H4 (cell line): ENCODE results near the gene CDKN2B. TPM values are rescaled to one million over a fixed set of nuclear protein-coding genes. Genes with fewer than 3 reads are reported as not detected.
"Not testable (repeated sequence)": the region's sequence is repeated elsewhere in the genome, so short reads cannot be mapped to it uniquely, and the experiment has no call there.

ENCODE experiments used
- DNase-seq: peaks from one replicate; pipeline ENCODE4 v3.0.0-alpha.2; 2015; ENCODE audit warnings: low spot score
- total RNA-seq: library from RNA; depleted of rRNA; stranded (reverse); fragments of >200 nt; shearing (Covaris generic); gene quantifications from 2 replicates; pipeline ENCODE4 v1.2.3, GENCODE V29; 2014; rRNA removed

The CDKN2B gene, protein sequence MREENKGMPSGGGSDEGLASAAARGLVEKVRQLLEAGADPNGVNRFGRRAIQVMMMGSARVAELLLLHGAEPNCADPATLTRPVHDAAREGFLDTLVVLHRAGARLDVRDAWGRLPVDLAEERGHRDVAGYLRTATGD
- not detected in 2 replicates for total RNA-seq

DNA sequence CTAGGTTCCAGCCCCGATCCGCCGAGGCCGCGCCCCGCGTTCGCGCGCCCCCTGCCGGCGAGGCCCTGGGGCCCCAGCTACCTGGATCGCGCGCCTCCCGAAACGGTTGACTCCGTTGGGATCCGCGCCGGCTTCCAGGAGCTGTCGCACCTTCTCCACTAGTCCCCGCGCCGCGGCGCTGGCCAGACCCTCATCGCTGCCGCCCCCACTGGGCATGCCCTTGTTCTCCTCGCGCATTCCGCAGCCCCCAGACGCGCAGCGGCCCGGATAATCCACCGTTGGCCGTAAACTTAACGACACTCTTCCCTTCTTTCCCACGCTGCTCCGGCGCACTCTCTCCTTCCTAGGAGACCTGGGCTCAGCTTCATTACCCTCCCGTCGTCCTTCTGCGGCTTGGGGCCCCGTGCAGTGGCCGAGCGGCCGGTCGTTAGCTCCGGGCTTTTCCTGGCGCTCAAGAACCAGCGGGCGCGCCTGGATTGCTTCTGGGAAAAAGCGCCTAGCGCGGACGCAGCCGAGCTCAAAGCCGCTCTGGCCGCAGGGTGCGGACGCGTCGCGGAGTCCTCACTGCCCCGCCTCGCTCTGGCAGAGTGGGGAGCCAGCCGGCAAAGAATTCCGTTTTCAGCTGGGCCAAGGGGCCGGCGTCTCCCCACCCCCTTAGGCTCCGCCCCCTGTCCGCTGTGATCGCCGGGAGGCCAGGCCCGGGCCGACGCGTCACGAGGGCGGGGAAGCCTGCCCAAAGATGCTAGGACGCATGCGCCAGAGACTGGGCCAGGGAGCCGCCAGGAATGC, at the start of gene CDKN2B:
CDKN2B (minus strand) TSS at position 589 of the 789 bp plus-strand sequence; CDS start at position 237, 352 bp downstream.
- no peak for DNase-seq

DNA sequence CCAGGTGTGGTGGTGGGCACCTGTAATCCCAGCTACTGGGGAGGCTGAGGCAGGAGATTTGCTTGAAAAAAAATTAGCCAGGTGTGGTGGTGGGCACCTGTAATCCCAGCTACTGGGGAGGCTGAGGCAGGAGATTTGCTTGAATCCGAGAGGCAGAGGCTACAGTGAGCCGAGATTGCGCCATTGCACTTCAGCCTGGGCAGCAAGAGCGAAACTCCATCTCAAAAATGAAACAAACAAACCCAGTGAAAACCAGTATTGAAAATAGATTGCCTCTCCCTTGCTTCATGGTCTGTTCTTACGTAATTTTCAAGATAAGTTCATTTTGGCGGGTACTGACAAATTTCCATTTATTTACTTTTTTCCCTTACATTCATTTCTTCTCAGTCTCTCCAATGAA, 48.9 kb upstream of the CDKN2B start:
- not testable (repeated sequence) for DNase-seq

DNA sequence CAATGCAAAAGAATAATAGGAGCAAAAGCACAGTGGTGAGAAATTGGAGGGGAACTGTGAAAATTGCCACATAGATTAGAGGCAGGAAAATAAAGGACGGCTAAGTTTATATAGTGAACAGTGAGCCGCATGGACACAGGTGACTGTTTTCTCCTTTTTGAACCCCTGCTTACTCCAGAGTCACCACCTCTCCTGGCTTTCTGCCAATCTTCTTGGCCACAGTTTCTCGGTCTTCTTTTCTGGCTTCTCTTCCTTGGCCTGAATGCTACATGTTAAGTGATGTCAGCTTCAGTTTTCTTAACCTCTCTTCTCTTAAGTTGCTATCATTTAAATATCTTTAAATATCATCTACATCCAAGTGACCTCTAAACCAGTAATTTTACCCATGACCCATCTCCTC, 47.3 kb upstream of the CDKN2B start:
- DNase-seq: no peak

DNA sequence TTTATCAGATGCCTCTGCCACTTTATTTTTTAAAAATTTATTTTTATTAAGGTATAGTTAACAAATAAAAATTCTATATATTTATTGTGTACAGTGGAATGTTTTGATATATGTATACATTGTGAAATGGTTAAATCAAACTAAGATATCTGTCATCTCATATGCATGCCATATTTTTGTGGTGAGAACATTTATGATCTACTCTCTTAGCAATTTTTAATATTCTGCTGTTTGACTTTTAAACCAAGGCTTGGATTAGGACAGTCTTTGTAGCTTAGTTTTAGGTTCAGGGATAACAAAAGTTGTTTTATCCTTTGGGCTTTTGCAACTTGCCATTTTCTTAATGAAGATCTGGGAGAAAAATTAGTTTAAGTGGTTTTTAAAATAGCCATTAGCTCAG, 46.0 kb upstream of the CDKN2B start:
- no peak for DNase-seq

DNA sequence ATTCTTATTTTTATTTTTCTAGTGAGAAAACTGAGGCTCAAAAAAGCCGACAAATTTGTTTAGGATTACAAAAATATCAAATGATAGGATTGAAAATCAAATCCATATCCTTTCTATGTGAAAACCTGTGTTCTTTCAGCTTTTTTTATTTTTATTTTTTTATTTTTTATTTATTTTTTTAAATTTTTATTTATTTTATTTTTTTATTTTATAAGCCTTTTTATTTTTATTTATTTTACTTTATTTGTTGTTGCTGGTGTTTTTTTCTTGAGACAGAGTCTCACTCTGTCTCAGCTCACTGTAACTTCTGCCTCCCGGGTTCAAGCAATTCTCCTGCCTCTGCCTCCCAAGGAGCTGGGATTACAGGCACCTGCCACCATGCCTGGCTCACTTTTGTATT, 45.4 kb upstream of the CDKN2B start:
- DNase-seq: no peak

DNA sequence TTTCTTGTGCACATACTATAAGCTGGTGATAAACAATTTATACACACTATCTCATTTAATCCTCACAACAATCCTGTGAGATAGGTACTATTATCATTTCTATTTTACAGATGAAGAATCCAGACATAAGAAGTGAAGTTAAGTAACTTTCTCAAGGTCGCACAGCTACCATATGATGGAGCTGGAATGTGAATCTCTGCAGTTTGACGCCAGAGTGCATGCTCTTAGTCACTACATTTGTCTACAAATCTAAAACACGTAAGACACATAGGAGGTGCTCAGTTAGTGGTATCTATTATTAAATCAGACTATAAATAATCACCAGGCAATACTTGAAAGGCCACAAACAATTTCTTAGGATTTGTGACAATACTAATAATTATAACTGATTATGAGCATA, 45.0 kb upstream of the CDKN2B start:
- DNase-seq: no peak

DNA sequence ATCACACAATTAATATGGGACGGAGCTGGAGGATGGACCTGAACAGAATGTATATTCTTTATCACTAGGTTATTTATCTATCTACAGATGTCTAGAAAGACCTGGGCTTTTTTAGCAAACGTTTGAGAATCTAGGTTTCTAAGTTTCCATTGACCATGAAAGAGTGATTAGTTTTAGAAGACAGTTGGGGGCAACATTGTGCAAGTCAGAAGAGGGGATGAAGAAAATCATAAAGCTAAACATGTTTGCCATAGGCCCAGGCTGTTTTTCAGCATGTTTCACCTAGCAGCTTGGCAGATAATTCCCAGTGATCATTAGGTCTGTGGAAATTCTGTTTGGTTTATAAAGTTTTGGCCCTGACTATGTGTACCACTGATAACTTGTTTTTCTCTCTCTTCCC, 44.1 kb upstream of the CDKN2B start:
- DNase-seq: no peak

DNA sequence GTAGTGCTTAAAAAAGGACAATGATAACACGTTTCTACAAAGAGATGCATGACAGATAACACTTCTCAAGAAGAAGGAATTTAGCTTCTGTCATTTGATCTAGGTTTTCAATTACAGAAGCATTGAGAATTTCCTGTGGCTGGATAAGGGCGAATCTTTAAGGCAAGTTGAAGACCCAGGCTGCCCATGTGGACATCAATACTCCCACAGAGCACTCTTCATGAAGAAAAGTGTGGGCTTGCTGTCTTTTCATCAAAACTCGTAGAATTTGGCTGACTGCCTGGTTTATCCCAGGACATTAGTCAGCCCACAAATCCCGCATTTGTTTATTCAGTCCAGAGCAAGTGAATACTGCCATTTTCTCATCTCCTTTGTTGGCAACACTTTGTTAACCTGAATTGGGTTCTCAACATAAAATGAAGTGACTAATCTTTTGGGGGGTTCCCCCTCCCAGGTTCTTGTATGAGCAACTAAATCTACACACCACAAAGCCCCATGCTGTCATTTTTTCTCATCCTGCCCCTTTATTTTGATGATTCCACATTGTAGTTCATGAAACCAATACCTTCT, 43.4 kb upstream of the CDKN2B start:
- DNase-seq: no peak

DNA sequence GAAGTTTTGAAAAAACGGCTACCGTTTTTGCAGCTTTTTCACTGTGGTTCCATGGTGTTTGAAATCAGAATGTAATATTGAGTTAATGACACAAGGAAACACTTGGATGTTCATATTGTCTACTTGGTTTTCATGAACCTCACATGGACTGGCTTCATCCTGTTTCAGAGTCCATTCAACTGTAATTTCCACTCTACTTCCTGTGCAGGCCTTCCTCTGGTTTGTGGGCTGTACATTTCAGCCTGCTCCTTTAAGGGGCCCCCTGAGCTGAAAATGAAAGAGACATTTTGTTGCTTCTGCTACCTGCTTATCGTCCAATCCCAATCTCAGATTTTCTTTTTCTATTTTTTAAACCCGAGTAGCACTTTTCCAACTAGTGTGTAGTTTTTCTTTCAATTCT, 41.8 kb upstream of the CDKN2B start:
- DNase-seq: no peak

DNA sequence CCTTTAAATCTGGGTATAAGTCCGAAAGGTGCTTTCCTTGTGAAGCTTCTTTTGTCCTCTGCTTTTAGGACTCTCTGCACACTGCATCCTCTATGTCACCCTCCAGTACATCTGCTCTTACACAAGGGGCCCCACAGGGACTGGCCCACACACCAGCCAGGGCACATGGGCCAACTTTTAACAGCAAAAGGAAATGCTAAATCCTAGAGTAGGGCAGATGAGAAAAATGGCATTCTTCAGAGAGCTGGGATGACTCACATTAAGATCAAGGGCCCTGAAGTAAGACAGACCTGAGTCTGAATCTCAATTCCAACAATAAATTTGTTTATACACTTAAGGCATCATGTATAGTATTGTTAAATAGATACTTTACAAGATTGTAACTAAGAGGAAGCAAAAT, 40.3 kb upstream of the CDKN2B start:
- no peak for DNase-seq

DNA sequence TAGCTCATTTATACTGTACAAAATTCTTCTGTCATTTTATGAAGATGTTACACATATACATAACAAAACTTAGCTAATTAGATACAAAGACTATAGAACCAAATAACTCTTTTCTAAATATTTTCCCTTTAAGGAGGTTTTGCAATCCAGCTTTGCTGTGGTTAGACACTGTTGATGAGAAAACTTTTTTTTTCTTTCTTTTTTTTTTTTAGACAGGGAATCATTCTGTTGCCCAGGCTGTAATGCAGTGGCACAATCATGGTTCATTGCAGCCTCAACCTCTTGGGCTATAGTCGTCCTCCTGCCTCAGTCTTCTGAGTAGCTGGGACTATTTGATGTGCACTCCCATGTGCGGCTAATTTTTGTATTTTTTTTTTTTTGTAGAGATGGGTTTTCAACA, 38.5 kb upstream of the CDKN2B start:
- no peak for DNase-seq

DNA sequence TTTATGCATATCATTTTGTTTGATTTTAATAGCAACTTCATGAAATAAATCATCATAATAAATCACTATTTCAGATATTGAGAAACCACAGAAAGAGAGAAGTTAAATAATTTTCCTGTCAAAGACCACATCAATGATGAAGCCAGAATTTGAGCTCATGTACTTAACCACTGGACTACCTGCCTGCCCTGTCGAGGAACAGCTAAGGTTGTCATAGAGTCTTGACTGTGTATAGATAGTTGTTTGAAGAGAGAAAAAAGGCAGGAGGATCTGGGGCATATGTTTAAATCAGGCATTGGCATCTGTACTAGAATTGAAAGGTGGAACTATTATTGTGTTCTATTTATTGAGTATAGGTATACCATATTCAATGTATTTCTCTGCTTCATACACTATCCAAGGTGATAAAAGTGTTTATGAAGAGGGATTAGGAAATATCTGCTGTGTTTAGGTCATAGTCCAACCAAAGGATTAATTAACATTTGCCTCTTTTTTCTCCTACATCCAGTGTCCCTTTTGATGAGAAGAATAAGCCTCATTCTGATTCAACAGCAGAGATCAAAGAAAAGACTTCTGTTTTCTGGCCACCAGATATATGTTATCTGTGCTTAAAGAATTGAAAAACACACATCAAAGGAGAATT, 37.3 kb upstream of the CDKN2B start:
- DNase-seq: no peak

DNA sequence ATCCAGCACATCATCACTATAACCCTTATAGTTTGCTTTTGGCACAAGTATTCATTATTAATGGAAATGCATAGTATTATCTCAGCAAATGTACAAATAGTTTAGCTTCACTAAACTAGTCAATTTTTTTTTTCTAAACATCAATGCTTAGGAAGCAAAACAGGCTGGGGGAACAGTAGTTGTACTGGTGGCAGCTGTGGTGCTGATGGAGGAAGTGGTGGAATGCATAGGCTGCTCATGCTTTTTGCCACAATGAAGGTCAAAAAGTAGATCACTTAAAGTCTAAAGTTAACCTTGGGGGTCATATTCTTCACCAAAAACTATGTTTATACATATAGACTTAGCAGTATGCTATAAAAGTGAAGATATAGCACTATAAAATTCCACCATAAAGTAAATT, 36.3 kb upstream of the CDKN2B start:
- DNase-seq: no peak

DNA sequence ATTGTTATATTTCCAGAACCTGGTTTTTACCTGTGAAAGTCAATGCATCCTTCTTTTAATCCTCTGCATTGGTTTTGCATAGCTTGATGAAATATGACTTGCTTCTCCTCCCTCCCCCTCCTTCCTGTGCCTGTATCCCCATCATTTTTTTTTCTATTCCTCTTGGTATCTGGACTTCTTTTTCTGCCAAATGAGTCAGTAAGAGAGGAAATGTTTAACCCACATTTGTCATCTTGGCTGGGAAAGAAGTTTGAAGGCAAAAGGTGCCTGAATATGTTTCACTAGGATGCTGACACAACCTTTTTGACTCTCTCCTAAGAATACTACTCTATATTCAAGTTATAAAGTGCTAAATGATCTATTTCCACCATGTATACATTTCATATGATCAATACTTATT, 35.5 kb upstream of the CDKN2B start:
- no peak for DNase-seq

DNA sequence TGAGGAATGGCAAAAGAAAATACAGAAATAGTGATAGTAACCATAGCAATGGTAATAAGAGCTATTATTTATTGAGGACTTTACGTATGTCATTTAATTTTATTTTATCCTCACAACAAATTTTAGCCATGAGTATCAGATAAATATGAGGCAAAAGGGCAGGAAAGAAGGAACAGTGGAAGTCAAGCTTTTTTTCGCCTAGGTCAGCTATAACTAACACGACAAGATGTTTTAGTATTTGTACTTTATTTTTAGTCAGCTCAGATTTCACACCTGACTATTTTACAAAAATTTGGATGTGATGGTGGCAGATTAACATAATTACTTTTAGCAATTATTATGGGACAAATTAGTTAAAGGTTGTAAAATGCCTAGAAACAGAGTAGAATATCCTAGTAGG, 34.8 kb upstream of the CDKN2B start:
- no peak for DNase-seq

DNA sequence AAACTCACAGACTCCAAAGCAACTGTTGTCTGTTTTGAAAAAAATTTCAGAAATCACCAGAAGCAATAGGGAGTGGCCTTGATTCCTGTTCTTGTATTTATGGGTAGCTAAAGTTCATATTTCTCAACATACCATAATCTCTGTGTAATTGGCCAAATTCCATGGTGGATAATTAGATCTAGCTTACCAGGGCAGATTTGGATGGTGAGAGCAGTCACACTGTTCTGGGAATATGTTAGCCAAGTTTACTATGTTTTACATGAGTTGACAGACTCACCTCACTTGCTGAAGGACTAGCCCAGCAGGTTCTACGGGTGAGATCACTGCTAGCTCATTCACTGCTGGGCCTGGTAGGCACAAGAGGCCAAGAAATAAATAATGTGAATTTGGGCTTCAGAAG, 32.7 kb upstream of the CDKN2B start:
- no peak for DNase-seq

DNA sequence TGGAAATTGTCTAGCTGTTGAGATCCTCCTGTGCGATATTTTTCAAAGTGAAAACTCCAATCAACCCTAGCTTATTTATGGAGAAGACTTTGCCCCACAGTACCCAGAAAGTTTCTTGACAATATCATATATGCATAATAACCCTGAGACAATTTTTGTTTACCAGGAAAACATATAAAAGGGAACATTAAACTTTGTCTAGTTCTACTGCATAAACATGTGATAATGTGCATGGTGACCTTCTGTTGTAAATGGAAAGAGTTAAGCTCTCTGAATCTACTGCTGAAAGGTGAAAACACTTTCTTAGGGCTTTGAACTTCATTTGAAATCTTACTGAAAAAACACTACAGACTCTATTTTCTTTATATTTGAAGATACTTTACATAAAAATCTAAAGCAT, 32.2 kb upstream of the CDKN2B start:
- DNase-seq: no peak

DNA sequence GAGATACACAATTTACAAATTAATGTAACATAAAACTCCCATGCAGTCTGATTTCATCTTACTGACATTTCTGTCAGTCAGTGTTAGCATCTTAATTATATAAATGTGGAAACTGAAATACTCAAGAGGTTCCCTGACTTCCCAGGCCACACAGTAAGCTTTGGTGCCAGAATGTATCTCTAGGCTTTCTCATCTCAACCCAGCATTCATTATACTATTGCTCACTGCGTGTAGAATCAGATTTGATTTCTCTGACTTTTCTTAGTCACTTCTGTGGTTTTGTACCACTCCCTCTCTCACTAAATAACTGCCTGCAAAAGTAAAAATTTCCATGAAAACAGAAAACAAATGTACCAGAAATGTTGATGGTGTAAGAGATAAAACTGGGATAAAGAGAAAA, 31.7 kb upstream of the CDKN2B start:
- no peak for DNase-seq

DNA sequence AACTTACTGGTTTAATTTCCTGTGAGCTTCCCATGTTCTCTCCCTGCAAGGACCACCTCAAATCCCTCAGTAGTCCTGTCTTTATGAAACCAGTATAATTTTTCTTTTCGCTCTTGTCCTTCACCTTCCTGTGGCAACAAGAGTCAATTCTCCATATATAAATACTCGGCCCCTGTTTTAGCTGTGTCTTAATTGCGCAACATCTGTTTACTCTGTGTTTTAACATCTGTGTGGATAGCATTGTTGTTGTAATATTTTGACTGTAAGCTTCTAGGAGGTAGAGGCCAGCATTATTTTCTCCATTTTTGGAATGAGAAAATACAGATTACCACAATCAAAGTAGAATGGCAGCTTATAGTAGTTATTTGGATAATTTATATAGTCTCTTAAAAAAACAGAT, 30.2 kb upstream of the CDKN2B start:
- no peak for DNase-seq

DNA sequence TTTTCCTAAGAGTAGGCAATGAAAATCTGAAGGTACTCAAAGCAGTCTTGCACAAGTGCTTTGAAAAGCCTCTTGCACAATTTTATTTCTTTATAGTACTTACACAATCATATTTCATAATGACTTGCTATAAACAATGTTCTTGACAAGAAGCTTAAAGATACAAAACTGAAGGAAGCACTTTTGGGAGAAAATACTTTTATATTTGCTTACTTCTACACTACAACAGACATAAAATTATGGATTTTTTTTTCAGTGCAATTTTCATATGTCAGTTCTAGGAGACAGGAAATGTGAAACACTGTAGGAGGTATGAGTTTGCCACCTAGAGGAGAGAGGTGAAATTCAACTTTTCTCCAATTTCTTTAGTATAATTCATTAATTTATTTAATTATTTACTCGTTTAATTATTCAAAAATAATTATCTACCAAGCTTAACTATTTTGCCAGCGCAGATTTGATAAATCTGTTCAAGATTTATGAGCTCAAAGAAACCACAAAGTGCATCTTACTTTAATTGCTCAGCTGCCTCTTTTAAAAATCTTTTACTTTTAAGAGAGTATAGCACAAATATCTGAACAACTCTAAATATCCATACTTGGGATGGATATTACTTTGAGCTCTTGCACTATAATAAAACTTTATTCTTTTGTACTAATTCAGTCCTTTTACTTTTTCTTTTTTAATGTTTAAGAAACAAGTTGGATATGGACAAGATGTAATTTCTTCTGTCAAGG, 29.0 kb upstream of the CDKN2B start:
- DNase-seq: no peak

DNA sequence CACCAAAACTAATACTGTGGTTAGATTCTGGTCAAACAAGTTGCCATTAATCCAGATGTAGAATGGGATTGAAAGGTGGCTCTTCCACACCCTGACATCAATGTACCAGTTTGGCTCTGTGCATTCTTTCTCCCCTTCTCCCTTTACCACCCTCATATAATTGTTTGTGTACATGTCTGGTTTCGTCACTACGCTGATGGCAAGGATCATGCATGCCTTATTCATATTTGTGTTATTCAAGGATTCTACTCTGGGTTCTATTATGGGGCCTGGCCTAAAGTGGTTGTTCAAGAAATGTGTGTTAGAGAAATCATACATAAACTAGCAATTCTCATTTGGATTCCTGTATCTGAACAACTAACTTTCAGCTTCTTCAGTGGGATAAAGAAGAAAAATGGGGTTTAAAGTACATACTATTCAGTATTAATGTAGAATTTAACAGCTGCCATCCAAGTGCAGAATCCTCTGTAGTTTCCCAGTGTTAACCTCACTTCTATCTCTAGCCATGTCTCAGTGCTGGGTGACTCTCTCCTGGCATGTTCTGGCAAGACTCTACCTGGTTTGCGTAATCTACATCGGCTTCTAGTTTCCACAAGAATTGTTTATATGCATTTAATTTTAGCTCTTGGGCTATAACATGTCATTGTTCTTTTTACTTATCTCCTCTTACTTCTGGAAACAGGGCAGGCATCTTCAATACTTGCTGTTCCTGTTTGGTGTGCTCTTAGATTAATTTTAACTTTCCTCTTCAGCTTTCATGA, 27.9 kb upstream of the CDKN2B start:
- DNase-seq: no peak
